ENCODE results near the gene CCT6B.

The CCT6B gene

DNA sequence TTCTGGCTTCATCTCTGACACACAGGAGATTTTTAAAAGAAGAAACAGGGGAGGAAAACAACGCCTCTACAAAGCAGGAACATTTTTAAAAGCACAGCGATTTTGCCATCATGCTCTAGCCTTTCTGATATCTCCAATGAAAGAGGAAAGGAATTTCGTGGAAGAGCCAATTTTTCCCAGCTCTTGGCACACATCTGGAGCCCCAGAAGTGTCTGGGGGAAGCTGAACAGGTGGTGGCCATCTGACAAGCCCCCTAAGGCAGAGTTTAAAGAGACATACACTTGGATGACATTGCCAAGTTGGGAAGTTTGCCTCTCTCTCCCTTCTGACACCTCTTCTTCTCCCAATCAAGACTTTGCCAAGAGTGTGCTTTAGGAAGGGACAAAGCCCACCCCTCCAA lies 82.1 kb downstream of the CCT6B start:
- Histone ChIP-seq H3K4me3 (ENCODE audit: low read length) (no peak overlapping the region), H3K18ac (ENCODE audit: low read length) (no peak overlapping the region), H2AK5ac (ENCODE audit: low read length) (no peak overlapping the region), H3K23ac (ENCODE audit: low read length) (no peak overlapping the region), H3K56ac (ENCODE audit: low read length) (no peak overlapping the region), H3K27ac (ENCODE audit: low read depth, low read length) (no peak overlapping the region), H3K4ac (ENCODE audit: low read depth, low read length) (no peak overlapping the region), H3K9ac (ENCODE audit: low read length) (no peak overlapping the region), H3K4me2 (ENCODE audit: low read length) (no peak overlapping the region), H3K4me1 (ENCODE audit: control insufficient read depth, low read depth, low read length) (peaks cover 4% of the 10 kb centered on the region), H2BK15ac (replicated peaks; ENCODE audit: low read depth) (no peak overlapping the region), H4K8ac (ENCODE audit: low read depth, low read length) (no peak overlapping the region), H3K36me3 (ENCODE audit: control insufficient read depth, insufficient read depth, low read length) (no peaks in the 10 kb centered on the region), H2BK5ac (ENCODE audit: low read length) (no peak overlapping the region), H2BK120ac (ENCODE audit: low read depth, low read length) (no peak overlapping the region), H4K5ac (ENCODE audit: low read length) (no peak overlapping the region), H3K79me1 (ENCODE audit: low read length) (no peaks in the 10 kb centered on the region), H3K27me3 (ENCODE audit: insufficient read depth, low read length, poor library complexity) (no peaks in the 10 kb centered on the region), H3K79me2 (ENCODE audit: control insufficient read depth, insufficient read depth, low read length) (no peaks in the 10 kb centered on the region)
- no CpG with 5 or more reads among the region's 3 CpGs for WGBS (ENCODE audit: extremely low coverage, insufficient coverage, low lambda C conversion rate)
- no peak for DNase-seq
